ENCODE results near the gene ACE.

The ACE gene

DNA sequence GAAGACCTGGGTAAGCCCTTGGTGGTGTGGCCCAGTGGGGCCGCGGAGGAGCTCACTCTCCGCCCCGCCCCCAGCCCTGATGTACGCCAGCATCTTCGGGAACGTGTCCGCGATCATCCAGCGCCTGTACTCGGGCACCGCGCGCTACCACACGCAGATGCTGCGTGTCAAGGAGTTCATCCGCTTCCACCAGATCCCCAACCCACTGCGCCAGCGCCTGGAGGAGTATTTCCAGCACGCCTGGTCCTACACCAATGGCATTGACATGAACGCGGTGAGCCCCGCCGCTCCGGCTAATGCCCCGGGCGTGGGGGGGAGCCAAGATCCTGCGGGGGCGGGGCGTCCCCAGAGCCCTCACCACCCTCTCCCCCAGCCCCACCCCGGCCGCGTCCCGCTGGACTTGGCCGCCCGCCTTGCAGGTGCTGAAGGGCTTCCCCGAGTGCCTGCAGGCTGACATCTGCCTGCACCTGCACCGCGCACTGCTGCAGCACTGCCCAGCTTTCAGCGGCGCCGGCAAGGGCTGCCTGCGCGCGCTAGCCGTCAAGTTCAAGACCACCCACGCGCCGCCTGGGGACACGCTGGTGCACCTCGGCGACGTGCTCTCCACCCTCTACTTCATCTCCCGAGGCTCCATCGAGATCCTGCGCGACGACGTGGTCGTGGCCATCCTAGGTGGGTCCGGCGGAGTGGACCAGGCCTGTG lies 61.3 kb downstream of the ACE start:
- DNase-seq (ENCODE audit: low read depth), result no peak
- TF ChIP-seq, protein P1, sequence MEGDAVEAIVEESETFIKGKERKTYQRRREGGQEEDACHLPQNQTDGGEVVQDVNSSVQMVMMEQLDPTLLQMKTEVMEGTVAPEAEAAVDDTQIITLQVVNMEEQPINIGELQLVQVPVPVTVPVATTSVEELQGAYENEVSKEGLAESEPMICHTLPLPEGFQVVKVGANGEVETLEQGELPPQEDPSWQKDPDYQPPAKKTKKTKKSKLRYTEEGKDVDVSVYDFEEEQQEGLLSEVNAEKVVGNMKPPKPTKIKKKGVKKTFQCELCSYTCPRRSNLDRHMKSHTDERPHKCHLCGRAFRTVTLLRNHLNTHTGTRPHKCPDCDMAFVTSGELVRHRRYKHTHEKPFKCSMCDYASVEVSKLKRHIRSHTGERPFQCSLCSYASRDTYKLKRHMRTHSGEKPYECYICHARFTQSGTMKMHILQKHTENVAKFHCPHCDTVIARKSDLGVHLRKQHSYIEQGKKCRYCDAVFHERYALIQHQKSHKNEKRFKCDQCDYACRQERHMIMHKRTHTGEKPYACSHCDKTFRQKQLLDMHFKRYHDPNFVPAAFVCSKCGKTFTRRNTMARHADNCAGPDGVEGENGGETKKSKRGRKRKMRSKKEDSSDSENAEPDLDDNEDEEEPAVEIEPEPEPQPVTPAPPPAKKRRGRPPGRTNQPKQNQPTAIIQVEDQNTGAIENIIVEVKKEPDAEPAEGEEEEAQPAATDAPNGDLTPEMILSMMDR (conservative IDR thresholded peaks at IDR 0.05; ENCODE audit: low read depth, low read length), result no peak
- no peak overlapping the region for H3K4me3 ChIP-seq (ENCODE audit: low read depth, low read length)

DNA sequence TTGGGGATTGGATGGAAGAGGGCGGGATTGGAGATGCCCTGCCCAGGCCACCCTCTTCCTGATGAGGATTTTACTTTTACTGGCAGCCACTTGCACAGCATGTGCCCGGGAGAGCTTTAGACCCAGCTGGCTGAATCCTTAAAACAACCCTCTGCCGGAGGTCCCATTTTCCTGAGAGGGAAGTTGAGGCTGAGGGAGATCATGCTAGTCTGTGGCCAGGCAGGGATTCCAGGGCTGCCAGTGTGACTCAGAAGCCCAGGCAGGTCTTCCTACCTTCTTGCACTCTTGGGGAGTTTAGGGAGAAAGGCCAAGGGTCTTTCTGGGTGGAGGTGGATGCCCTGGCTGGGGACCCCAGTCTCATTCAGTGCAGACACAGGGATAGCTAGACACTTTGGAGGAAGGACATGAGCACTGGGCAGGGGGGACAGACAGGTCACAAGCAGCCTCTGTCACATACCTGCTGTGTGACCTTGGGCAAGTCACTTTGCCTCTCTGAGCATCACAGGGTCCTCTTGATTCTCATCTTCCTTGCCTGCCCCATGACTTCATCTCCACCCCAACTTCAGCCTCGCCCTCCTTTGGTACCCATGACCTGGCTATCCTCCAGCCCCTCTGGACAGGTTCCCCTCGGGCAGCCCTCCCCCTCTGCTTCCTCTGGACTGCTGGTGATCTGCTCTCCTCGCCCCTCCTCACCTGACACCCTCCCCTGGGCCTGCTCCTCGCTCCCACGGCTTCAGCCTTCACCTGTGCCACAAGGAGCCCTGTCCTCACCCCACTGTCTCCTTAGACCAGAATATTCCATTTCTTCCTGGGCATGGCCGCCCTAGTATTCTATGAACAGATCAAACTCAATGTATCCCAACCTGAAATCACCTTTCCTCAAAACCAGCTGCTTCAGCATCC lies 62.1 kb downstream of the ACE start:
- H3K4me3 ChIP-seq (ENCODE audit: low read depth, low read length), result no peak overlapping the region
- TF ChIP-seq, protein P1 (conservative IDR thresholded peaks at IDR 0.05; ENCODE audit: low read depth, low read length), result no peak
- no peak for DNase-seq (ENCODE audit: low read depth)

DNA sequence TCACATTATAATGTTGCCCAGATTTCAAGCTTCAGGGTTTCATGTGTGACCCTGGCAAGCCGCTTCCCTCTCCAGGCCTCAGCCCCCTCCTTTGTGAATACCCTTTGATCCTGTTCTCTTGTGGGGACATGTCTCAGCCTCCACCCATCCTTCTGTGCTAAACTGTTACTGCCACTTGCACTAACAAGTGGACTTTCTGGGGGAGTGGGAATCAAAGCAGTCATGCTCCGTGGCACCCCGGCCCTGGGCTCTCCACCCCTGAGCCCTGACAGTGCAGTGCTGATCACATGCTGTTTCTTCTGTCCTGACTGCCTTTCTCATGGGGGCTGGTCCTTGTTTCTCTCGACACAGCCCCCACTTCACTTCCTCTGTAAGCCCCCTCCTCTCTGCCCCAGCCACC lies 63.7 kb downstream of the ACE start:
- TF ChIP-seq, protein P1 (conservative IDR thresholded peaks at IDR 0.05; ENCODE audit: low read depth, low read length), result no peak
- H3K4me3 ChIP-seq (ENCODE audit: low read depth, low read length), result no peak overlapping the region
- DNase-seq (ENCODE audit: low read depth), result no peak

DNA sequence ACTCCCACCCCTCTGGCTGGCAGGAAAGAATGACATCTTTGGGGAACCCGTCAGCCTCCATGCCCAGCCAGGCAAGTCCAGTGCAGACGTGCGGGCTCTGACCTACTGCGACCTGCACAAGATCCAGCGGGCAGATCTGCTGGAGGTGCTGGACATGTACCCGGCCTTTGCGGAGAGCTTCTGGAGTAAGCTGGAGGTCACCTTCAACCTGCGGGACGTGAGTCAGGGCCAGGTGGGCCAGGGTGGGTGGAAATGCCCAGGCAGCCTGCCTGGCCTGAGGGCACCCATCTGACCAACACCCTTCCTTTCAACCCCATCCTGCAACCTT lies 65.3 kb downstream of the ACE start:
- no peak for DNase-seq (ENCODE audit: low read depth)
- H3K4me3 ChIP-seq (ENCODE audit: low read depth, low read length), result no peak overlapping the region
- TF ChIP-seq, protein P1 (conservative IDR thresholded peaks at IDR 0.05; ENCODE audit: low read depth, low read length), result no peak

DNA sequence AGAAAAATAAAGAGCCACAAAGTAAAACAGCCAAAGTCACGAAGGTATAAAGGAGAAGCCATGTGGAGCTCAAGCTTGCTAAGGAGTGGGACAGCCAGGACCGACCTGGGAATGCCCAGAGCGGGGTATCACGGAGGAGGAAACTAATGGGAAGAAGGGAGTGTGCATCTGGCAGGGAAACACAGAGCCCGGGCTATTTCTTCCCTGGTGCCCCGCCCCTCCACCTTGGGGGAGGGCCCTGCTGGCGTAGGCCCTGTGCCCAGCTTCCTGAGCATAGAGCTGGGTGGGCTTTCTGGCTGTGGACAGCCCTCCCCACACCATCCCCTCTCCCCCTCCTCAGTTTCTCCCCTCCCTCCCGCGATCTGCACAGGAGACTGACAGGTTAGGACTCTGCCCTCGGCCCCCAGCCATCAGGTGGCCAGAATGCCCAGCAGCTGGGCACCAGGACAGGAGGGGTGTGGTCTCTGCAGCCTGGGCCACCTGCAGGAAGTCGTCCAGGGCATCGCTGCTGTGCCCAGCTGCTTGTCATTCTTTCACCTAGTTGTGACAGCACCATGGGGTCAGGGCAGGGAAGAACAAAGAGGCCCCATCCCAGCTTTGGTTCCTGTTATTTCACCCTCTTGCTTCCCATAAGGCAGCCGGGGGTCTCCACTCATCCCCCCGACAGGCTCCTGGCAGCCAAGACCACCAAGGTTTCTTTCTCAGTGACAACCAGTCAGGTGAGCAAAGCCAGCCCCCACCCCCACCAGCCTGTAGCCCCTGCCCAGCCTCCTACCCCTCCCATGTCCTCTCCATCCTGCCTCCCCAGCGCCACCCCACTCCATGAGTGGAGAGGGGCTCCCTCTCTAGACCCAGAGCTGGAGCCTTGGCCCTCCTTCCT lies 66.3 kb downstream of the ACE start:
- no peak overlapping the region for H3K4me3 ChIP-seq (ENCODE audit: low read depth, low read length)
- TF ChIP-seq, protein P1 (conservative IDR thresholded peaks at IDR 0.05; ENCODE audit: low read depth, low read length), result no peak
- no peak for DNase-seq (ENCODE audit: low read depth)

DNA sequence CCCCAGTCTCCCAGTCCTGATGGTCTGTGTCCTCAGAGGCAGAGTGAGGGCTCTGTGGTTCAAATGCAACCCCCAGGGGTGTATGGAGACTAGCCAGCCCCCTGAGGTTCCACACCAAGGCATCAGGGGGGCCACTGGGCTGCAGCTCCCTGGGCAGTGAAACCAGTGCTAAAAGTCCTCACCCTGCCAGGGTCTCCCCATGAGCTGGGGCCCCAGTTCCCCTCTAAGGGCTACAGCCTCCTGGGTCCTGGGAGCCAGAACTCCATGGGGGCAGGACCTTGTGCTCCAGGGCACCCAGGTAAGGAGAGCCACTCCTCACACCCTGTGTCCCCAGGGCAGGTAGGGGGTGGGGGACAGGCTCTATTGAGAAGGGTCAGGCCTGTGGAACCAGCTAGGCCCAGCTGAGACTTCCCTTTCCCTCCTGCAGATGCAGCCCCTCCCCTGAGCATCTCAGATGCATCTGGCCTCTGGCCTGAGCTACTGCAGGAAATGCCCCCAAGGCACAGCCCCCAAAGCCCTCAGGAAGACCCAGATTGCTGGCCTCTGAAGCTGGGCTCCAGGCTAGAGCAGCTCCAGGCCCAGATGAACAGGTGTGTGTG lies 67.1 kb downstream of the ACE start:
- DNase-seq (ENCODE audit: low read depth), result no peak
- TF ChIP-seq, protein P1 (conservative IDR thresholded peaks at IDR 0.05; ENCODE audit: low read depth, low read length), result no peak
- no peak overlapping the region for H3K4me3 ChIP-seq (ENCODE audit: low read depth, low read length)

Data from choroid plexus epithelial cell (primary cell).